GM12892 (cell line): ENCODE measurements around the gene EVA1C.

Experiments
- POLR2A ChIP-seq: IDR thresholded peaks from 2 replicates; pipeline ENCODE4 v1.6.1; 2011; ENCODE audit warnings: low read depth, low read length, control low read depth
- POLR2AphosphoS5 ChIP-seq: IDR thresholded peaks from 2 replicates; pipeline ENCODE4 v1.6.1; 2011; ENCODE audit warnings: low read depth, low read length, control low read depth
- TAF1 ChIP-seq: IDR thresholded peaks from 2 replicates; pipeline ENCODE4 v1.6.1; 2011; ENCODE audit warnings: low read depth, mild to moderate bottlenecking, control low read depth, low read length, borderline replicate concordance

DNA sequence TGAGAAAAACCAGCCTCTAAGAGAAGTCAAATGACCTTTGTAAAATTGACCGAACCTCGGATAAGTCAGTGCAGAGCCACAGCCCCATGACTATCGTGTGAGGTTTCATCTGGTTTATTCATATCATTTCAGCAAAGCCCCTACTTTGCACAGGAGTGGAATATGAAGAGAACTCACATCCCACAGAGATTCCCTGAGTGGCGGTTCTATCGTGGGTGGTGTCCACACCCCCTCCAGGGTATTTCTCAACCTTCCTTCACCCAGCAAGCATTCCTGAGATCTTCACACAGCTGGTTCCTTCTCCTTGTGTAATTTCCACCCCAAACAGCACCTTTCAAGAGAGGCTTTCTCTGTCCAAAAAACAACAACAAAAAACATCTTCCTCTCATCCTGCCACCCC, 47.5 kb downstream of the EVA1C start:
- TF ChIP-seq POLR2A (no peak), POLR2AphosphoS5 (no peak), TAF1 (no peak)
